Gastrocnemius medialis (tissue), 4 donors: ENCODE measurements around the gene NUP62. TPM values are rescaled to one million over a fixed set of nuclear protein-coding genes. Genes with fewer than 3 reads are reported as not detected.

ENCODE experiments used
- ATAC-seq, 2 donors: fragments of 150-250 bp; one replicate each; pipeline ENCODE4 v1.9.1; 2016
- DNase-seq, 2 donors: peaks; one replicate each; pipeline ENCODE4 v3.0.0-alpha.2; 2019
- H3K27ac ChIP-seq, 4 donors: fragments of 200-600 bp; sonication (generic); 1 replicate in 1 of 4; 2 replicates in 3 of 4; pipeline ENCODE4 v1.5.1; 2016 to 2018; ENCODE audit warnings: mild to moderate bottlenecking in 2 of 4, moderate library complexity in 1 of 4
- H3K27me3 ChIP-seq, 3 donors: fragments of 200-600 bp; sonication (generic) in 2 of 3; 1 replicate in 1 of 3; 2 replicates in 2 of 3; pipeline versions ENCODE4 v1.5.1 to v1.6.0; 2016 to 2019; ENCODE audit warnings: mild to moderate bottlenecking in 1 of 3, moderate library complexity in 1 of 3
- H3K36me3 ChIP-seq, 2 donors: fragments of 200-600 bp; sonication (generic) in 1 of 2; one replicate each; pipeline ENCODE4 v1.5.1; 2017 to 2018
- H3K4me1 ChIP-seq, 2 donors: fragments of 200-600 bp; sonication (generic) in 1 of 2; one replicate each; pipeline ENCODE4 v1.5.1; 2016 to 2017; ENCODE audit warnings: mild to moderate bottlenecking in 2 of 2
- H3K4me3 ChIP-seq, 4 donors: fragments of 200-600 bp; sonication (generic) in 3 of 4; 1 replicate in 1 of 4; 2 replicates in 3 of 4; pipeline ENCODE4 v1.5.1; 2016 to 2019; ENCODE audit warnings: mild to moderate bottlenecking in 2 of 4
- H3K9me3 ChIP-seq, 3 donors: fragments of 200-600 bp; sonication (generic) in 2 of 3; 1 replicate in 1 of 3; 2 replicates in 2 of 3; pipeline ENCODE4 v1.5.1; 2016 to 2019
- POLR2A ChIP-seq, 2 donors: fragments of 450-650 bp; IDR thresholded peaks; one replicate each; pipeline ENCODE4 v1.6.1; 2017; ENCODE audit warnings: antibody characterized with exemption in 2 of 2, mild to moderate bottlenecking in 2 of 2, moderate library complexity in 2 of 2
- in situ Hi-C, 4 donors: fragments of 200-750 bp; cut with MboI; loops; one replicate each; pipeline versions ENCODE4 v1.15.0 to v1.8.0; 2017; ENCODE audit warnings: low sequenced_read_pairs in 4 of 4
- intact Hi-C: fragments of 100-400 bp; cut with DNase I; formaldehyde crosslinking; loops from one replicate; pipeline ENCODE4 v1.15.1; 2023; ENCODE audit warnings: low total_unique reads
- total RNA-seq, 4 donors: library from RNA; depleted of rRNA; stranded (reverse); fragments of >200 nt; gene quantifications; one replicate each; pipeline versions ENCODE4 v1.1.0 to v1.2.3, GENCODE V29; 2016
- TF ChIP-seq, protein P1 (sequence below), 5 experiments: fragments of 450-650 bp in 3 of 5; fragments of 200-600 bp in 2 of 5; sonication (generic) in 2 of 5; IDR thresholded peaks in 4 of 5; conservative IDR thresholded peaks in 1 of 5; 1 replicate in 4 of 5; 2 replicates in 1 of 5; pipeline ENCODE4 v1.5.1; 2016 to 2019; ENCODE audit warnings: antibody characterized with exemption in 5 of 5, mild to moderate bottlenecking in 3 of 5, moderate library complexity in 3 of 5

Gene NUP62
- total RNA-seq, 4 donors from 2014 or later, result 32.8 to 38.0 (median 36.3) TPM

DNA sequence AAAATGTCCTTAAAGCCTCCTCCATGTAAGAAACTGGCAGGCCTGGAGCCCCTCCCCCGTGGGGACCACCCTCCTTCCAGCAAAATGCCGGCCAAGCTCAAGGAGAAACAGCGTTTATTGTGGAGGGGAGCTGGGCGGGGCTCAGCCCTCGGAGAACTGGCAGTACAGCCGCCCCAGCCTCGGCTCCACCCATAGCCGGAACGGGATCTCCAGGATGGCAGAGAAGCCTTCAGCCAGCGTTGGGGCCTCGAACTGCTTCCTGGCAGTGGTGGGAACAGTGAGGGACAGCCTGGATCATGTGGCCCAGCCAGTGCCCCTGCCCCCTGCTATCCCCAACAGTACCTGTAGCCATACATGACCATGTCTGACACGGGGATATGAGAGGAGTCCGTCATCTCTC lies 68.2 kb downstream of the NUP62 start:
- H3K36me3 ChIP-seq, result peaks cover 0 to 52% of the 10 kb centered on the region in 2 donors
- H3K27ac ChIP-seq, result peak overlapping the region in 3 of 4 donors; percentile 69 to 74 (median 73)
- peak in 1 of 2 donors; percentile 31 for ATAC-seq

DNA sequence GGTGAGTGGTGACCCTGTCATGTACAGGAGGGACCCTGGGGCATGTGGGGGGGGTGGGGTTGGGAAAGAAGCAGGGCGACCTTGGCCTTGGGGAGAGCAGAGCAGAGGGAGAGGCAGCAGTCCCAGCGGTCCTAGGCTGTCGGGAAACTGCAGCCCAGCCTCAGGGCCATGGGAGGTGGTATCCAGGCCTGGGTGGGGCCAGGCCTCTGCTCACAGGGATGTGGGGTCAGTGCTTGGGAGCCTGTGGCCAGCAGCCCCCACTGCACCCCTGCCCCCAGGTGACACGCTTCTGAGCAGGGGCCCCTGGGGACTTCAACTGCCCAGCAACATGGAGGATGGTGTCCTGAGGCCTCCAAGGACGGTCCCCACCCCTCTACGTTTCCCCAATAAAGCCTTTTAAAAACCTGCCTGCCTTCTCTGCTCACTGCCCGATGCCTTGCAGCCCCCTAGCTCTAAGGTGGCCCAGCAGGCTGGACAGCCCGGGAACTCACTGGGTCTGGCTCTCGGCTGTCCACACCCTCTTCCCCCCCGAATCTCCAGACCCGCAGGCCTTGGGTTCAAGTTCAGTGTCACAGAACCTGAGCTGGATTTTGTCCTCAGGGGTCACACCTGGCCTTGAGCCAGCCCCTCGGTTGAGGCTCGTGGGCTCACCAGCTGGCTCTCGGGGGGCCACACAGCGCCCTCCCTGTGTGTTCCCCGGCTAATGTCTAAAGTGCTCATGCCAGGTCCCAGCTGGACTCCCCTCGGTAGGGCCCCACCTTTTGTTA lies 68.8 kb downstream of the NUP62 start:
- H3K4me1 ChIP-seq, result peaks cover 6% of the 10 kb centered on the region in 2 donors
- intact Hi-C loops, result no loop called here
- peak overlapping the region in 3 of 4 donors; percentile 69 to 74 (median 73) for H3K27ac ChIP-seq
- peaks cover 0 to 52% of the 10 kb centered on the region in 2 donors for H3K36me3 ChIP-seq
- TF ChIP-seq, protein P1, sequence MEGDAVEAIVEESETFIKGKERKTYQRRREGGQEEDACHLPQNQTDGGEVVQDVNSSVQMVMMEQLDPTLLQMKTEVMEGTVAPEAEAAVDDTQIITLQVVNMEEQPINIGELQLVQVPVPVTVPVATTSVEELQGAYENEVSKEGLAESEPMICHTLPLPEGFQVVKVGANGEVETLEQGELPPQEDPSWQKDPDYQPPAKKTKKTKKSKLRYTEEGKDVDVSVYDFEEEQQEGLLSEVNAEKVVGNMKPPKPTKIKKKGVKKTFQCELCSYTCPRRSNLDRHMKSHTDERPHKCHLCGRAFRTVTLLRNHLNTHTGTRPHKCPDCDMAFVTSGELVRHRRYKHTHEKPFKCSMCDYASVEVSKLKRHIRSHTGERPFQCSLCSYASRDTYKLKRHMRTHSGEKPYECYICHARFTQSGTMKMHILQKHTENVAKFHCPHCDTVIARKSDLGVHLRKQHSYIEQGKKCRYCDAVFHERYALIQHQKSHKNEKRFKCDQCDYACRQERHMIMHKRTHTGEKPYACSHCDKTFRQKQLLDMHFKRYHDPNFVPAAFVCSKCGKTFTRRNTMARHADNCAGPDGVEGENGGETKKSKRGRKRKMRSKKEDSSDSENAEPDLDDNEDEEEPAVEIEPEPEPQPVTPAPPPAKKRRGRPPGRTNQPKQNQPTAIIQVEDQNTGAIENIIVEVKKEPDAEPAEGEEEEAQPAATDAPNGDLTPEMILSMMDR (IDR thresholded peaks at IDR 0.05 in 4 of 5, conservative IDR thresholded peaks at IDR 0.05 in 1 of 5), result no peak
- TF ChIP-seq POLR2A (IDR thresholded peaks at IDR 0.05), result no peak
- ATAC-seq, result no peak
- H3K27me3 ChIP-seq, result no peaks in the 10 kb centered on the region
- no peak overlapping the region for H3K4me3 ChIP-seq
- no peaks in the 10 kb centered on the region for H3K9me3 ChIP-seq
- in situ Hi-C loops, result no loop called here
- no peak for DNase-seq

More for the DNA sequence above, 68.2 kb downstream of the NUP62 start:
- no peaks in the 10 kb centered on the region for H3K27me3 ChIP-seq
- TF ChIP-seq POLR2A (IDR thresholded peaks at IDR 0.05), result no peak
- TF ChIP-seq, protein P1 (IDR thresholded peaks at IDR 0.05 in 4 of 5, conservative IDR thresholded peaks at IDR 0.05 in 1 of 5), result no peak
- intact Hi-C loops, result no loop called here
- H3K4me1 ChIP-seq, result peaks cover 11 to 12% of the 10 kb centered on the region in 2 donors
- no peak overlapping the region for H3K4me3 ChIP-seq
- DNase-seq, result peak in 1 of 2 donors; percentile 54
- in situ Hi-C loops, result no loop called here
- no peaks in the 10 kb centered on the region for H3K9me3 ChIP-seq

DNA sequence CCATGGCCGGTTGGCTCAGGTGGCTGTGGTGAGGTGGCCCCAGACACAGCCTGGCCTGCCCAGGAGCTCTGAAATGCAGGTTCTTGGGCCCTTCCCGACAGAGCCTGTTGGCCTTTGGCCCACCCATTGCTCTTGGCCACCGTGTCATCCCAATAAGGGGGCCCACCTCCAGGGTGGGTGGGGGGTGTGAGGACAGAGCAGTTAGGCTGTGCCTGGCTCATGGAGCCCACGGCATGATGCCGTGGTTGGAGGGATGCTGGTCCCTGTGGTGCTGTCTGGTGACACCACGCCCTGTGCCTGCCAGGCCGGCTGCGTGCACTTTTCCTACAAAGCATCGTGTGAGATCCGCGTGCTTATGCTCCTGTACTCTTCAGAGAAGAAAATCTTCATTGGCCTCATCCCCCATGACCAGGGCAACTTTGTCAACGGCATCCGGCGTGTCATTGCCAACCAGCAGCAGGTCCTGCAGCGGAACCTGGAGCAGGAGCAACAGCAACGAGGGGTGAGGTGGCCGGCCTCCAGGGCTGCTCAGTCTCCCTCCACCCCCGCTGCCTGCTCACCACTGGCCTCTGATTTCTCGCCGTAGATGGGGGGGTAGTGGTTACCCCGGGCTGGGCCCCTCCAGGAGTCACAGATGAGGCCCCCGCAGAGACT lies 69.5 kb downstream of the NUP62 start:
- no peak for DNase-seq
- in situ Hi-C loops (no loop called here), intact Hi-C loops (no loop called here)
- H3K9me3 ChIP-seq, result no peaks in the 10 kb centered on the region
- no peaks in the 10 kb centered on the region for H3K27me3 ChIP-seq
- no peak overlapping the region for H3K4me3 ChIP-seq
- H3K4me1 ChIP-seq, result peaks cover 0 to under 1% of the 10 kb centered on the region in 2 donors
- peaks cover 0 to 57% of the 10 kb centered on the region in 2 donors for H3K36me3 ChIP-seq
- H3K27ac ChIP-seq, result peak overlapping the region in 2 of 4 donors; percentile 29 to 73
- TF ChIP-seq, protein P1 (IDR thresholded peaks at IDR 0.05 in 4 of 5, conservative IDR thresholded peaks at IDR 0.05 in 1 of 5), result no peak
- no peak for TF ChIP-seq POLR2A (IDR thresholded peaks at IDR 0.05)
- ATAC-seq, result no peak

DNA sequence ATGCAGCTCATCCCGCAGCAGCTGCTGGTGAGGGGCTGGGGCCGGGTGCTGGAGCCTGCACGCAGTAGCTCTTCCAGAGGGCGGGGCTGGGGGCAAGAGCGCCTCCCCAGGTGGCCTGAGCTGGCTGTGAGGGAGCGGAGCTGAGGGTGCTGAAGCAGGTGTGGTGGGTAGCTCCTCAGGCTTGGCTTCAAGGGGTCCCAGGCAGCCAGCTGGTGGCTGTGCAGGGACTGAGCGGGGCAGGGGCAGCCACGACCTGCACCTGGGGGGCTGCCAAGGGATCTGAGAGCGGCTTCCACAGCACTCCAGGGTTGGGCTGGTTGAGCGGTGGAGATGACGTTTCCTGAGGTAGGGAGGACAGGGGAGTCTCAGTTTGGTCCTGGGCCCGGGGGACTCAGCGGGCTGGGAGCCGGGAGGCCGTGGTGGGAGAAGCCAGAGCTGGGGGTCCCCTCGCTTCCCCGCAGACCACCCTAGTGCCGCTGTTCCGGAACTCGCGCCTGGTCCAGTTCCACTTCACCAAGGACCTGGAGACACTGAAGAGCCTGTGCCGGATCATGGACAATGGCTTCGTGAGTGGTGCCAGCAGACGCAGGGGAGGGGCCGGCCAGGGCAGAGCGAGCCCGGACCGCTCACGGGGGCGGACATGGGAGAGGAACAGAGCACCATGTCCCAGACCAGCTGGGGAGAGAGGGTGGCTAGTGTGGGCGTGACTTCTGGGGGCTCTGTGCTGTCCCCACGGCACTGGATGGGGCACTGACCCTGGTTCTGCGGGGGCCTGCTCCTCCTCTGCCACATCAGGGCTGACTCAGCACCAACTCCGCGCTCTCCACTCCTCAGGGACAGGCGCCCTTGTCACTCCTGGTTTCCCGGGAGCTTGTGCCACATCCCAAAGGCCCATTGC lies 71.0 kb downstream of the NUP62 start:
- DNase-seq, result no peak
- Histone ChIP-seq H3K4me1 (peaks cover under 1 to 8% of the 10 kb centered on the region in 2 donors), H3K27ac (peak overlapping the region; percentile 5 to 57 (median 50)), H3K36me3 (peaks cover 0 to 57% of the 10 kb centered on the region in 2 donors), H3K4me3 (no peak overlapping the region), H3K9me3 (no peaks in the 10 kb centered on the region), H3K27me3 (no peaks in the 10 kb centered on the region)
- in situ Hi-C loops (no loop called here), intact Hi-C loops (no loop called here)
- no peak for ATAC-seq
- TF ChIP-seq, protein P1 (IDR thresholded peaks at IDR 0.05 in 4 of 5, conservative IDR thresholded peaks at IDR 0.05 in 1 of 5), result no peak
- TF ChIP-seq POLR2A (IDR thresholded peaks at IDR 0.05), result no peak
